Esophagus (tissue), 2 donors: Measurements from ENCODE around the gene CAV3. TPM values are rescaled to one million over a fixed set of nuclear protein-coding genes. Genes with fewer than 3 reads are reported as not detected.

ENCODE experiments used
- H3K27ac ChIP-seq, 2 donors: one replicate each; pipeline ENCODE4 v1.5.1; 2013; ENCODE audit warnings: low read depth in 2 of 2, mild to moderate bottlenecking in 2 of 2, inconsistent platforms in 1 of 2, low read length in 1 of 2, moderate library complexity in 1 of 2
- H3K27me3 ChIP-seq, 2 donors: one replicate each; pipeline ENCODE4 v1.6.1; 2013; ENCODE audit warnings: low read length in 2 of 2, control low read depth in 1 of 2, mild to moderate bottlenecking in 1 of 2; ENCODE audit not compliant: insufficient read depth in 2 of 2, control insufficient read depth in 1 of 2
- H3K36me3 ChIP-seq, 2 donors: one replicate each; pipeline ENCODE4 v1.6.1; 2013; ENCODE audit warnings: low read length in 1 of 2; ENCODE audit not compliant: control insufficient read depth in 2 of 2, insufficient read depth in 2 of 2
- H3K4me1 ChIP-seq, 2 donors: one replicate each; pipeline ENCODE4 v1.6.1; 2013; ENCODE audit warnings: low read length in 1 of 2; ENCODE audit not compliant: control insufficient read depth in 2 of 2, insufficient read depth in 2 of 2
- H3K4me3 ChIP-seq, 2 donors: one replicate each; pipeline ENCODE4 v1.5.1; 2013; ENCODE audit warnings: low read length in 2 of 2, mild to moderate bottlenecking in 2 of 2, low read depth in 1 of 2, moderate library complexity in 1 of 2
- H3K9me3 ChIP-seq, 2 donors: one replicate each; pipeline ENCODE4 v1.6.1; 2013; ENCODE audit warnings: mild to moderate bottlenecking in 2 of 2, low read depth in 1 of 2, low read length in 1 of 2, moderate library complexity in 1 of 2; ENCODE audit not compliant: control insufficient read depth in 2 of 2, insufficient read depth in 1 of 2
- WGBS, 2 donors: extraction: QIAGEN DNeasy Blood & Tissue Kit; methylation state at CpG; one replicate each; pipeline ENCODE4 v1.1.7; 2013; 5-methylcytosine and 5-hydroxymethylcytosine counted together
- polyA plus RNA-seq, 2 donors: library from polyadenylated mRNA; stranded (reverse); fragments of 200-250 nt; gene quantifications; one replicate each; pipeline ENCODE4 v1.2.3, GENCODE V29; 2013
- donor health status: healthy with polysubstance abuse.
- donor health status: Bipolar disorder and iron deficiency.

CAV3 gene
- polyA plus RNA-seq, 2 donors = 0.04 TPM; not detected in 1

DNA sequence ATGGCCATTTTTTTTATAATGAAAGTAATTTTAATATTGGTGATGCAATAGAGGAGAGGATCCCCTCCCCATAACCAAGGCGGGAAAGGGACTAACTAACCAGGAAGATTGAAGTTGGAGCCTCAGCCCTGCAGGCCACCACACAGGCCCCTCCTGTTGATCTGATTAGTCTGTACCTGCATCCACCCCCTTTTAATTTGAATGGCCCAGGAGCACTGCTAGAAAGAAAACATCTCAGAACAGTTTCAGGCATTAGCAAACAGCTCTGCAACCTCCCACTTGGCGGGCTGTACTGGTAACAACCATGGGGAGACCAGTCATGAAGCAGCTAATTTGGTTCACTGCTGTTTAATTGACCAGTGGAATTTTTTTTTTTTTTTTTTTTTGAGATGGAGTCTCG, 10.3 kb downstream of the CAV3 start:
- Histone ChIP-seq H3K4me3 (no peak overlapping the region), H3K27ac (no peak overlapping the region), H3K36me3 (no peaks in the 10 kb centered on the region), H3K9me3 (no peaks in the 10 kb centered on the region), H3K27me3 (no peaks in the 10 kb centered on the region), H3K4me1 (peaks cover 2 to 5% of the 10 kb centered on the region in 2 donors)
- WGBS, 2 donors = 94 to 95% methylated on average over 3 of the region's 3 CpGs

DNA sequence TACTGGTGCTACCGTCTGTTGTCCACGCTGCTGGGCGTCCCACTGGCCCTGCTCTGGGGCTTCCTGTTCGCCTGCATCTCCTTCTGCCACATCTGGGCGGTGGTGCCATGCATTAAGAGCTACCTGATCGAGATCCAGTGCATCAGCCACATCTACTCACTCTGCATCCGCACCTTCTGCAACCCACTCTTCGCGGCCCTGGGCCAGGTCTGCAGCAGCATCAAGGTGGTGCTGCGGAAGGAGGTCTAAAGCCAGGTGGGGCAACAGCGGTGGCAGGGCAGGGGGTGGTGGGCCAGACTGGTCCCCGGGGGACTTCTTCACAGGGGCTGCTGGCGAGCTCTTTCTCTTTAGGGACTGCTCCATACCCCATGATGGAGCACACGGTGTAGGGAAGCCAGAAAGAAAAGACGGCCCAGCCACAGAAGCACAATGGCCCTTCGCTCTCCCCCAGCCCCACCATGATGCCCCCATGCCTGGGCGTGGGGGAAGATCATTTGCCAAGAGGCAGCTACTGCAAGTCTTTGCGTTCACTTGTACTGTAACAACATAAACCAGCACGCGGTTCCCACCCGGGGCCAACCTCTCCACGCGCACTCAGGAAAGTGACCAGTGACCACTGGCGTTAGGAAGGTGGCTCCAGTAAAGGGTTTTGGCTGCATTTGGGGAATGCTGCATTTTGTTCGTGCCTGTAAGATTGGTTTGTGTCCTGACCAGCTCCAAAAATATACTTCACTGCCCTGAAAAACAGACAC, 12.2 kb downstream of the CAV3 start:
- no peaks in the 10 kb centered on the region for H3K9me3 ChIP-seq
- no peaks in the 10 kb centered on the region for H3K27me3 ChIP-seq
- no peaks in the 10 kb centered on the region for H3K4me1 ChIP-seq
- 94% methylated on average over 25 of the region's 25 CpGs for WGBS, 2 donors
- H3K27ac ChIP-seq = no peak overlapping the region
- no peak overlapping the region for H3K4me3 ChIP-seq
- no peaks in the 10 kb centered on the region for H3K36me3 ChIP-seq

DNA sequence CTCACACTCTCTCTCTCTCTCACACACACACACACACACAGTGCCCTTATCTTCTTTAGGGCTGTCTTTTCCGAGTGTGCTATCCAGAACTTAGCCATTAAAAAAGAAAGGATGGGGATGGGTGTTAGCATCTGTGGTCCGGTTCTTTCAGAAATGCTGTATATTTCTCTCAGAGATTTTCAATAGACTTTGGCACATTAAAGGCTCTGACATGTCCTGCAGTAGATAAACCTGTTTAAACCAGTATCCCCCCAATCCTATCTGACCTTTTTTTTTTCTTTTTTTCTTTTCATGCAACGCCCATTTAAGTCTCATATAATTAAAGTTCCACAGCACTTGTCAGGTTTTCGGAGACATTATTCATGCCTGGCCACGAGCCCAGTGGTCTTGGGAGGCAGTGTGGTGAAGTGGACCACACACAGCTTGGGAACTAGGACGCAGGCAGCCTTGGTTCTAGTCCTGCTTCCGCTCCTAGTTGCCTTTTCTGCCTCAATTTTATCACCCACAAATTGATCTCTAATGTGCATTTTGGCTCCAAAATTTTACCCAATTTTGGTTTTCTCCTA, 13.3 kb downstream of the CAV3 start:
- 64 to 66% methylated on average over 7 of the region's 7 CpGs for WGBS, 2 donors
- Histone ChIP-seq H3K4me1 (no peaks in the 10 kb centered on the region), H3K36me3 (no peaks in the 10 kb centered on the region), H3K27me3 (no peaks in the 10 kb centered on the region), H3K27ac (no peak overlapping the region), H3K4me3 (no peak overlapping the region), H3K9me3 (no peaks in the 10 kb centered on the region)

DNA sequence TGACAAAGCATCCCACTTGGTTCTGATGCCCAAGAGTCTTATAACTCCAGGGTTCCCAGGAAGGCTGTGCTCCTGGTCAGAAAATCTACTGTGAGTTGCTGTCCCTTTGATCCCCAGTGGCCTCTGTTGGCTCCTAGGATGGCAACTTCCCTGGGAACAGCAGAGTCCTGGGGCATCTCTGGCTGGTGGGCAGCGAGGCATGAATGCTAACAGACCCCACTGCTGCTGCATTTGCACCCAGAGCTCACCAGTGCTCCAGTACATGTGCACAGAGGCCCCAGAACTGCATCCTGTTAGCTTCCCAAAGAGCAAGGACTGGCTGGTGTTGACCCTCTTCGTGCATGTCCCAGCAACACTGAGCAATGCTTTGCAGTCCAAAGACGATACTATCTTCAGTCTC, 15.7 kb downstream of the CAV3 start:
- peaks cover 0 to 3% of the 10 kb centered on the region in 2 donors for H3K4me1 ChIP-seq
- H3K4me3 ChIP-seq = no peak overlapping the region
- H3K27ac ChIP-seq = no peak overlapping the region
- no peaks in the 10 kb centered on the region for H3K36me3 ChIP-seq
- H3K27me3 ChIP-seq = no peaks in the 10 kb centered on the region
- H3K9me3 ChIP-seq = no peaks in the 10 kb centered on the region
- WGBS, 2 donors = 60 to 89% methylated on average over 3 of the region's 3 CpGs

DNA sequence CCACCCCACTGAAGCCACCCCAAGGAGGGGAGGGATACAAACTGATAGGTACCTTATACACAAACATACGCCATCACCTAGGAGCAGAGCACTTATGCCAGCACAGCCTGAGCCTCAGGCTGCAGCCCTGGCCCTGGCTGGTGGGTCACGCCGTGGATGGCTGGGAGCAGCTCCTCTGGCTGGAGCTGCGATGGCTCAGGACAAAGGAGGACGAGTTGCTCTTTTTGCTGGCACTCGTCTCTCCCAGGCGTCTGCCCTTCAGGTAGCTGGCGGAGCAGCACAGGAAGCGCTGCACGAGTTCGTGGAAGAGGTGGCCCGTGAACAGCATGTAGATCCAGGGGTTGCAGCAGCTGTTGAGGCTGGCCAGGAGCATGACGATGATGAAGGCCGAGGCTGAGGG, 19.2 kb downstream of the CAV3 start:
- Histone ChIP-seq H3K36me3 (no peaks in the 10 kb centered on the region), H3K9me3 (no peaks in the 10 kb centered on the region), H3K27me3 (no peaks in the 10 kb centered on the region), H3K4me1 (peaks cover 0 to 3% of the 10 kb centered on the region in 2 donors), H3K4me3 (no peak overlapping the region), H3K27ac (no peak overlapping the region)
- WGBS, 2 donors = 87 to 89% methylated on average over 14 of the region's 14 CpGs

DNA sequence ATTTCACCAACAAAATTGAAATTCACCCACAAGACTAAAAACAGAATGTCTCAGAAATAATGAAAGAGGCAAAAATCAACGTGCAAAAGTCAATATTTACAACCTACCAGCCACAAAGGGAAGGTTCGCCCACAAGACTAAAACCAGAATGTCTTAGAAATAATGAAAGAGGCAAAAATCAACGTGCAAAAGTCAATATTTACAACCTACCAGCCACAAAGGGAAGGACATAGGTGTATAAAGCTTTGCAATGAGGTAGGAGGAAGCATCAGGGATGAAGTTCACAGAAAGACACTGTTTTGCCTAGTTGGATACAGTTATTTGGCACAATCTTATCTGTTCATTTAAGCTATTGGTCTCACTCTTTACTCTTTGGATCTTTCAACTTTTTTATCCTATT, 21.5 kb downstream of the CAV3 start:
- no peak overlapping the region for H3K27ac ChIP-seq

DNA sequence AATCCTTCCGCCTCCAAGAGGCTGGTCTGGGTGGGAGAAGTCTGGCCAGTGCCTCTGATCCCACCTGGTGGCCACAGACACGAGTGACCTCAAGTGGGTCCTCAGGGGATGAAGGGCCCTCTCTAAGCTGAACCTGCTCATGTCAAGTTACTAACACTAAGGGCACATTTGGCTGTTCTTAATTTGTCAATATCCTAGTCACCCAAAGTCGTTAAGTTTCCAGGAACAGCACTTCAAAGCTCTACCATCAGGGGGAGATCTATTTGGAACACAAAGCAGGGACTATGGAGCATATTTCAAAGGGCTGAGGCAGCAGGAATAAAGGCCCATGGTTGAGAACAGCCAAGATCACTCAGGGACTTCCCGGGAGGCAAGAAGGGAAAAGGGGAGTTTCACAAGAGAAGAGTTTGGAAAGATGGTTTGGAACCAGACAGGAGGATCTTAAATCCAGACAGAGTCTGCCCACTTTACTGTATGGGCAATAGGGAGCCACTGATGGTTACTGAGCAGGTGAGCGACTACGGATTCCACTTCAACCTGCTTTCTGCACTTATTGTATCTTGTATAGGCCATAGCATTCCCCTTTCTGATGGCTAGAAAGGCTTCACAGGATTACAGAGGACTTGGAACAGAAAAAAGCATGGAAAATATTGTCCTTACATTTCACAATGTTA, 22.1 kb downstream of the CAV3 start:
- H3K27ac ChIP-seq = no peak overlapping the region
- WGBS, 2 donors = 76% methylated on average over 6 of the region's 6 CpGs
- H3K9me3 ChIP-seq = no peaks in the 10 kb centered on the region
- H3K4me1 ChIP-seq = peaks cover 0 to 3% of the 10 kb centered on the region in 2 donors
- no peaks in the 10 kb centered on the region for H3K27me3 ChIP-seq
- no peak overlapping the region for H3K4me3 ChIP-seq
- no peaks in the 10 kb centered on the region for H3K36me3 ChIP-seq

More for the DNA sequence above, 21.5 kb downstream of the CAV3 start:
- Histone ChIP-seq H3K36me3 (no peaks in the 10 kb centered on the region), H3K4me3 (no peak overlapping the region), H3K27me3 (no peaks in the 10 kb centered on the region), H3K4me1 (peaks cover 0 to 3% of the 10 kb centered on the region in 2 donors), H3K9me3 (no peaks in the 10 kb centered on the region)
- 37 to 47% methylated on average over 3 of the region's 3 CpGs for WGBS, 2 donors

DNA sequence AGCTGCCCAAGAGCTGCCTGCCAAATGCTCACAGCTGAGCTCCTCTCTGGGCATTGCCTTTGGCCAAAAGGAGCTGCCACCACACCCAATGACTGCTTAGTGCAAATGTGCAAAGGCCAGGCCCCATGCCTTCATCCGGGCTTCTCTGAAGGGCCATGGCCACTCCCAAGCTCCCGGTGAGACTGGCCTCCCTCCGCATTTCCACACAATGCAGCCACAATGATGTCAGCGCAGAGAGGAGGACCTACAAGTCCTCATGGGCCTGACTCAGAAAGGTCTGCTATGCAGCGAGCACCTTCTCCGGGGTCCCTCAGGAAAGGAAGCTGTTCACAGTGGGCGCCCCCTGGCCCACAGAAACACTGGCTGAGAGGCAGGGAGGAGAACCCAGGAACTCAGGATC, 23.1 kb downstream of the CAV3 start:
- no peak overlapping the region for H3K4me3 ChIP-seq
- H3K27ac ChIP-seq = no peak overlapping the region

DNA sequence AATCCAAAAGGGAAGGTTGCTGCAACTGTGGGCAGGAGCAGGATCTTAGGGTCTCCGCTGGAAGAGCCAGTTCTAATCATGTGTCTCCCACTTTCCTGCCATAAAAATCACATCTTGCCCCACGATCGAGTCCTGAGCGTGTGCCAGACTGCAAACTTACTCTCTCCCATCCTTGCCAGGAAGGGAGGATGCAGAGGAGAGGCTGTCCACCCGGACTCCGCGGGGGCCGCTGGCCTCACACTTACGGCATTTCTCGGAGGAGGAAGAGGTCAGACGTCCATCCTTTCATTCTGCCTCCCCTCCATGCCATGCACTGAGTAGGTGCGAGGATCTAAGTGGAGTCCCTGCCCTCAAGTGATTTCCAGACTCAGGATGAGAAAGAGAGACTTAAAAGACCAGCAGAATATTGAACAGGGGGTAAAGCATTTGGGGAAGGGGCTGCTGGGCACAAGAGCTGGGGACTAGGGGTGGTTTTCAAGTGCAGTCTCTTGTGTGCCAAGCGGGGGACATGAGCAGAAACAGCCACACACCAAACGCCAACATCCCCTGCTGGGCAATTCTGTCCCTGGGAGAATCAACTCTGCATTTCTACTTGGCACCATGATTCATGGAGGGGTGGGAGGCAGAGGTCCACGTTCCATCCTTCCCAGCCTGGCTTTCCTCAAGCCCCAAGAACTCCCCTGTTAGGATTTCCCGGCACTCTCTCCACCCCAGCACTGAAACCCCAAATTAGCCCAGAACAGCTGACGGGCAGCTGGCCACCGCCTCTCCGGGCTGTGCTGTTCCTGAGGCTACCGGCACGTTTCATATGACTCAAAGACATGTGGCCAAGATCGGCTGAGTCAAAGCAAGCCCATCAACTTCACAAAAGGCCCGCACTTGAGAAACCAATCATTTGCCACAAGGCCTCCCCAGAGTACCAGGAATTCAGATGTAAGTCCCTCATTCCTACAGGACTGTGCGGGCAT, 24.2 kb downstream of the CAV3 start:
- H3K4me3 ChIP-seq = no peak overlapping the region
- H3K4me1 ChIP-seq = peaks cover 0 to 3% of the 10 kb centered on the region in 2 donors
- no peaks in the 10 kb centered on the region for H3K36me3 ChIP-seq
- no peak overlapping the region for H3K27ac ChIP-seq
- H3K27me3 ChIP-seq = no peaks in the 10 kb centered on the region
- WGBS, 2 donors = 81 to 84% methylated on average over 24 of the region's 24 CpGs
- no peaks in the 10 kb centered on the region for H3K9me3 ChIP-seq

More for the DNA sequence above, 23.1 kb downstream of the CAV3 start:
- WGBS, 2 donors = 78 to 85% methylated on average over 7 of the region's 7 CpGs
- Histone ChIP-seq H3K36me3 (no peaks in the 10 kb centered on the region), H3K4me1 (peaks cover 0 to 3% of the 10 kb centered on the region in 2 donors), H3K9me3 (no peaks in the 10 kb centered on the region), H3K27me3 (no peaks in the 10 kb centered on the region)
